GM21576 (cell line): Measurements from ENCODE around the gene ARPC4.

Experiments used
- ATAC-seq: cut with Tn5 transposase; IDR thresholded peaks from one replicate; pipeline ENCODE4 v1.9.1; 2021; ENCODE audit warnings: mild to moderate bottlenecking, moderate library complexity; ENCODE audit not compliant: unreplicated experiment

Gene ARPC4

GRCh38 chr3:9787714-9788113 is 5.2 kb upstream of the ARPC4 start:
- ATAC-seq: no peak

- ATAC-seq: no peak
These were observed 1.8 kb upstream of the ARPC4 start for GRCh38 chr3:9791127-9791526.

GRCh38 chr3:9791790-9792404 is 985 bp upstream of the ARPC4 start:
- ATAC-seq: no peak

- no peak for ATAC-seq
These were observed 389 bp downstream of the ARPC4 start for GRCh38 chr3:9793161-9793781.

GRCh38 chr3:9794400-9794799 is 1.5 kb downstream of the ARPC4 start:
- no peak for ATAC-seq

GRCh38 chr3:9795207-9795606 is 2.3 kb downstream of the ARPC4 start:
- no peak for ATAC-seq

- no peak for ATAC-seq
These were observed 4.5 kb downstream of the ARPC4 start for GRCh38 chr3:9797196-9797945.

GRCh38 chr3:9800529-9800928 is 7.6 kb downstream of the ARPC4 start:
- no peak for ATAC-seq

GRCh38 chr3:9803494-9803893 is 10.6 kb downstream of the ARPC4 start:
- ATAC-seq: no peak

- no peak for ATAC-seq
These were observed 12.1 kb downstream of the ARPC4 start for GRCh38 chr3:9804996-9805395.

- no peak for ATAC-seq
These were observed 13.3 kb downstream of the ARPC4 start for GRCh38 chr3:9806137-9806536.

- no peak for ATAC-seq
These were observed 14.1 kb downstream of the ARPC4 start for GRCh38 chr3:9806688-9807589.

GRCh38 chr3:9807981-9808344 is 15.1 kb downstream of the ARPC4 start:
- ATAC-seq: no peak

- peak; percentile 54 for ATAC-seq
These were observed 15.6 kb downstream of the ARPC4 start for GRCh38 chr3:9808345-9809037.

GRCh38 chr3:9809239-9809614 is 16.3 kb downstream of the ARPC4 start:
- peak; percentile 15 for ATAC-seq

GRCh38 chr3:9809615-9810432 is 16.9 kb downstream of the ARPC4 start, which contains the start of gene TTLL3:
Gene TTLL3, plus strand, starts transcription at chr3:9810262. Its CDS starts 400 bp downstream, at chr3:9810662.
- ATAC-seq: peak; percentile 51

- ATAC-seq: no peak
These were observed 17.5 kb downstream of the ARPC4 start for GRCh38 chr3:9810433-9810770.

GRCh38 chr3:9810846-9811245 is 18.0 kb downstream of the ARPC4 start:
- ATAC-seq: no peak

GRCh38 chr3:9812870-9813483 is 20.1 kb downstream of the ARPC4 start:
- no peak for ATAC-seq
